OCI-LY3 (cell line): ENCODE results near the gene MBNL1.

Source experiments
- EZH2phosphoT487 ChIP-seq: fragments of 200-600 bp; shearing (Covaris generic); IDR thresholded peaks from 2 replicates; pipeline ENCODE4 v1.6.1; 2018; ENCODE audit warnings: antibody characterized with exemption, mixed run types, low read depth
- TF ChIP-seq, protein P1 (sequence below): fragments of 200-600, 300-600 bp; sonication (generic); IDR thresholded peaks from 2 replicates; pipeline ENCODE4 v1.5.1; 2014; ENCODE audit warnings: antibody characterized with exemption, low read length, low read depth

DNA sequence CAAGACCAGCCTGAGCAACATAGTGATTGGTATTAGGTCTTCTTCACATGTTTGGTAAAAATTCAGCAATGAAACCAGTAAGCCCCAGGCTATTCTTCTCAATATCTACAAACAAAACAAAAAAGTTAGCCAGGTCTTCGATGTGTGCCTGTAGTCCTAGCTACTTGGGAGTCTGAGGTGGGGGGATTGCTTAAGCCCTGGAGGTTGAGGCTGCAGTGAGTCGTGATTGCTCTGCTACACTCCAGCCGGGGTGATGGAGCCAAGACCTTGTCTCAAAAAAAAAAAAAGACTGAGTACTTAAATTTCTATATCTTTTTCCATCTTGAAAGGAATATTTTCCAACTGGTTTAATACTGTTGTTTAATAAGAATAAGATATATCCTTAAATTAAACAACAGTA, 106.8 kb downstream of the MBNL1 start:
- TF ChIP-seq, protein P1, sequence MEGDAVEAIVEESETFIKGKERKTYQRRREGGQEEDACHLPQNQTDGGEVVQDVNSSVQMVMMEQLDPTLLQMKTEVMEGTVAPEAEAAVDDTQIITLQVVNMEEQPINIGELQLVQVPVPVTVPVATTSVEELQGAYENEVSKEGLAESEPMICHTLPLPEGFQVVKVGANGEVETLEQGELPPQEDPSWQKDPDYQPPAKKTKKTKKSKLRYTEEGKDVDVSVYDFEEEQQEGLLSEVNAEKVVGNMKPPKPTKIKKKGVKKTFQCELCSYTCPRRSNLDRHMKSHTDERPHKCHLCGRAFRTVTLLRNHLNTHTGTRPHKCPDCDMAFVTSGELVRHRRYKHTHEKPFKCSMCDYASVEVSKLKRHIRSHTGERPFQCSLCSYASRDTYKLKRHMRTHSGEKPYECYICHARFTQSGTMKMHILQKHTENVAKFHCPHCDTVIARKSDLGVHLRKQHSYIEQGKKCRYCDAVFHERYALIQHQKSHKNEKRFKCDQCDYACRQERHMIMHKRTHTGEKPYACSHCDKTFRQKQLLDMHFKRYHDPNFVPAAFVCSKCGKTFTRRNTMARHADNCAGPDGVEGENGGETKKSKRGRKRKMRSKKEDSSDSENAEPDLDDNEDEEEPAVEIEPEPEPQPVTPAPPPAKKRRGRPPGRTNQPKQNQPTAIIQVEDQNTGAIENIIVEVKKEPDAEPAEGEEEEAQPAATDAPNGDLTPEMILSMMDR = no peak
- no peak for TF ChIP-seq EZH2phosphoT487
